C4-2B (cell line): Measurements from ENCODE around the gene FOXN3.

Source experiments
- CTCF ChIP-seq: fragments of 450-650 bp; conservative IDR thresholded peaks from 2 replicates; pipeline ENCODE4 v1.5.1; 2017; ENCODE audit warnings: mild to moderate bottlenecking
- ZFX ChIP-seq: fragments of 450-650 bp; IDR thresholded peaks from 2 replicates; pipeline ENCODE4 v1.6.1; 2017

GRCh38 chr14:89424241-89424640 is 7.2 kb upstream of the FOXN3 start:
- no peak for TF ChIP-seq CTCF
- TF ChIP-seq ZFX: no peak
